Neural progenitor cell (in vitro differentiated cells): ENCODE results near the gene ME2.
A peak's percentile ranks its signal among the peaks of the same experiment; 100 is the strongest.

Experiments used
- EZH2 ChIP-seq: fragments of 200-600 bp; sonication (generic); IDR thresholded peaks from 2 replicates; pipeline ENCODE4 v1.6.1; 2017; ENCODE audit warnings: antibody characterized with exemption, mild to moderate bottlenecking, moderate library complexity
- TF ChIP-seq, protein P1 (sequence below): fragments of 200-600 bp; sonication (generic); IDR thresholded peaks from 2 replicates; pipeline ENCODE4 v1.5.1; 2017; ENCODE audit warnings: antibody characterized with exemption, mild to moderate bottlenecking

DNA sequence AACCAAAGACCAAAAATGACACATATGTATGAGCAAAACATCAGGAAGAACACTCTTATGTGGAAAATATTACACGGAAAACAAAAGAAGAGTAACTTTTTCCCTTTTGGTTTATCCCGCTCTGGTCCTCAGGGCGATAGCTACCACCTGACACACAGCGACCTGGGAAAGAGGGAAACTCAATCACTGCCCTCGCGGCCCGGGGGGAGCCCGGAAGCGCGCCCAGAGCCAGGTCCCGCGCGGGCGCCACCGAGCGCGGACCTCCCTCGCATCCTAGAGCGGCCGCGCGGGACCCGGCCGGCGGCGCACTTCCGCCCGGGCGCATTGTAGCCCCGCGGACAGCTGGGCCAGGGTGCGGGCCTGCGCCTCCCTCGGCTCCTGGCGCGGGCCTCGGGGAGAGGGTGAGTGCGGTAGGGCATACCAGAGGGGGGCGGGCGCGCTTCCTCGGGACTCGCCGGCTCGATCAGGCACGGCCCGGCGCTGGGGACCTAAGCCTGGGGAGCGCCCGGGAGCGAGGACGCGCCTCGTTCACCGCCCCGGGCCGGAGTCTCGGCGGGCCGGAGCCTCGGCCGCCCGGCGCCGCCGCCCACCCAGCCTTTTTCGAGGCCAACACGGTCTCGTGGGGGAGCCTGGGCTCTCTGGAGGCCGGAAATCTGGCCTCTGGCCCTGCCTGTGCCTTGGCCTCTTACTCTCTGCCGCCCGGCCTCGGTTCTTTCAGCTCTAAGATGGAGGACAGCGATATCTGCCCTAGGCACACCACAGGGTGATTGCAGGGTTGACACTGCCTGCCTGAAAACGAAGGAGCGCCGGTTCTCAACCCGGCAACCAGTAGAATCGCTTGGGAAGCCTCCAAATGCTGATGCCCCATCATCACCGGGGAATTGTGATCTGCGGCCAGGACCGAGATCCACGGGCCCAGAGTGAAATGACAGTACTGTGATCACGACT lies 89.1 kb downstream of the ME2 start, which contains the start of gene ELAC1:
- TF ChIP-seq, protein P1, sequence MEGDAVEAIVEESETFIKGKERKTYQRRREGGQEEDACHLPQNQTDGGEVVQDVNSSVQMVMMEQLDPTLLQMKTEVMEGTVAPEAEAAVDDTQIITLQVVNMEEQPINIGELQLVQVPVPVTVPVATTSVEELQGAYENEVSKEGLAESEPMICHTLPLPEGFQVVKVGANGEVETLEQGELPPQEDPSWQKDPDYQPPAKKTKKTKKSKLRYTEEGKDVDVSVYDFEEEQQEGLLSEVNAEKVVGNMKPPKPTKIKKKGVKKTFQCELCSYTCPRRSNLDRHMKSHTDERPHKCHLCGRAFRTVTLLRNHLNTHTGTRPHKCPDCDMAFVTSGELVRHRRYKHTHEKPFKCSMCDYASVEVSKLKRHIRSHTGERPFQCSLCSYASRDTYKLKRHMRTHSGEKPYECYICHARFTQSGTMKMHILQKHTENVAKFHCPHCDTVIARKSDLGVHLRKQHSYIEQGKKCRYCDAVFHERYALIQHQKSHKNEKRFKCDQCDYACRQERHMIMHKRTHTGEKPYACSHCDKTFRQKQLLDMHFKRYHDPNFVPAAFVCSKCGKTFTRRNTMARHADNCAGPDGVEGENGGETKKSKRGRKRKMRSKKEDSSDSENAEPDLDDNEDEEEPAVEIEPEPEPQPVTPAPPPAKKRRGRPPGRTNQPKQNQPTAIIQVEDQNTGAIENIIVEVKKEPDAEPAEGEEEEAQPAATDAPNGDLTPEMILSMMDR = peak; percentile 9
- TF ChIP-seq EZH2 = no peak
